Measurements from ENCODE around the gene RRP1. TPM values are rescaled to one million over a fixed set of nuclear protein-coding genes. Genes with fewer than 3 reads are reported as not detected.
A peak's percentile ranks its signal among the peaks of the same experiment; 100 is the strongest.

RRP1 gene, protein sequence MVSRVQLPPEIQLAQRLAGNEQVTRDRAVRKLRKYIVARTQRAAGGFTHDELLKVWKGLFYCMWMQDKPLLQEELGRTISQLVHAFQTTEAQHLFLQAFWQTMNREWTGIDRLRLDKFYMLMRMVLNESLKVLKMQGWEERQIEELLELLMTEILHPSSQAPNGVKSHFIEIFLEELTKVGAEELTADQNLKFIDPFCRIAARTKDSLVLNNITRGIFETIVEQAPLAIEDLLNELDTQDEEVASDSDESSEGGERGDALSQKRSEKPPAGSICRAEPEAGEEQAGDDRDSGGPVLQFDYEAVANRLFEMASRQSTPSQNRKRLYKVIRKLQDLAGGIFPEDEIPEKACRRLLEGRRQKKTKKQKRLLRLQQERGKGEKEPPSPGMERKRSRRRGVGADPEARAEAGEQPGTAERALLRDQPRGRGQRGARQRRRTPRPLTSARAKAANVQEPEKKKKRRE
- 10 to 100 TPM; 19.0 to 25.2 (median 20.8) TPM for total RNA-seq

DNA sequence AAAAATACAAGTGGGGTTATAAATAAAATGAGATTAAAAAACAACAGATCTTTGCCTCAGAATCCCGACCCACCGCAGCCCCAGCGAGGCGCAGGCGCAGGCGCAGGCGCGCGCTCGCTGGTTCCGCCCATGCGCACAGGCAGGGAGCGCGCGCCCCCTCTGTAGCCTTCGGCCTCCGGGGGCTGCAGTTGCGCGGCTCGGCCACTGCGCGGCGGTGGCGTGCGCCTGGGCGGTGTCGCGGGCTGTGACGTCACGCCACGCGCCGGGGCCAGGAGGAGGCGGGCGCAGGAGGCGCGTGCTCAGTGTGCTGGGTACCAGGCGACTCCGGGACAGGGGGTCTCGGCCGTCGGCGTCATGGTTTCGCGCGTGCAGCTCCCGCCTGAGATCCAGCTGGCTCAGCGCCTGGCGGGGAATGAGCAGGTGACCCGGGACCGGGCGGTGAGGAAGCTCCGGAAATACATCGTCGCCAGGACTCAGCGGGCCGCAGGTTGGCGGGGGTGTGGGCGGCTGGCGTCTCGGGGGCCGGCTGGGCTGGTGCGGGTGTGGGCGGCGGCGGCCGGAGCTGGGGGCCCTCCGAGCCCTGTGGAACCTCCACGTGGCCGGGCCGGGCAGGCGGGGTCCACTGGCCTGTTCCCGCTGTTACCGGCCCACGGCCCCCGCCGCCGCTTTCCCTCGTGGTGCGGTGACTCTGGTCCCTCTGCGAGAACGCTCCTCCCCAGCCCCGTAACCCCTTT is at the start of gene RRP1:
TSS of gene RRP1 (plus strand) at position 302 of the 734 bp plus-strand sequence. CDS start at position 355, 53 bp downstream.
- peak; percentile 96 for ATAC-seq
- peak within 1 kb of the TSS; percentile 59 to 99 for H3K4me3 ChIP-seq
- H3K27ac ChIP-seq: peak within 1 kb of the TSS; percentile 47 to 91 (median 86)
- no peaks in the 10 kb centered on the region for H3K9me3 ChIP-seq
- peaks cover 2 to 27% (median 7%) of the 10 kb centered on the region in 3 donors for H3K4me1 ChIP-seq
- H3K36me3 ChIP-seq: peaks cover 0 to 33% of the 10 kb centered on the region in 2 donors
- TF ChIP-seq, protein P1, sequence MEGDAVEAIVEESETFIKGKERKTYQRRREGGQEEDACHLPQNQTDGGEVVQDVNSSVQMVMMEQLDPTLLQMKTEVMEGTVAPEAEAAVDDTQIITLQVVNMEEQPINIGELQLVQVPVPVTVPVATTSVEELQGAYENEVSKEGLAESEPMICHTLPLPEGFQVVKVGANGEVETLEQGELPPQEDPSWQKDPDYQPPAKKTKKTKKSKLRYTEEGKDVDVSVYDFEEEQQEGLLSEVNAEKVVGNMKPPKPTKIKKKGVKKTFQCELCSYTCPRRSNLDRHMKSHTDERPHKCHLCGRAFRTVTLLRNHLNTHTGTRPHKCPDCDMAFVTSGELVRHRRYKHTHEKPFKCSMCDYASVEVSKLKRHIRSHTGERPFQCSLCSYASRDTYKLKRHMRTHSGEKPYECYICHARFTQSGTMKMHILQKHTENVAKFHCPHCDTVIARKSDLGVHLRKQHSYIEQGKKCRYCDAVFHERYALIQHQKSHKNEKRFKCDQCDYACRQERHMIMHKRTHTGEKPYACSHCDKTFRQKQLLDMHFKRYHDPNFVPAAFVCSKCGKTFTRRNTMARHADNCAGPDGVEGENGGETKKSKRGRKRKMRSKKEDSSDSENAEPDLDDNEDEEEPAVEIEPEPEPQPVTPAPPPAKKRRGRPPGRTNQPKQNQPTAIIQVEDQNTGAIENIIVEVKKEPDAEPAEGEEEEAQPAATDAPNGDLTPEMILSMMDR (IDR thresholded peaks at IDR 0.05): peak in 3 of 4 experiments; percentile 99 to 100 (median 100)
- TF ChIP-seq POLR2A (IDR thresholded peaks at IDR 0.05): peak; percentile 53 to 80
- peak; percentile 64 for TF ChIP-seq POLR2AphosphoS5 (IDR thresholded peaks at IDR 0.05)
- TF ChIP-seq EP300 (IDR thresholded peaks at IDR 0.05): no peak
- no peaks in the 10 kb centered on the region for H3K27me3 ChIP-seq
- 0 to 2% methylated on average over 9 to 10 of the region's 83 CpGs for WGBS, 2 donors (ENCODE audit: low coverage in 1 of 2)

DNA sequence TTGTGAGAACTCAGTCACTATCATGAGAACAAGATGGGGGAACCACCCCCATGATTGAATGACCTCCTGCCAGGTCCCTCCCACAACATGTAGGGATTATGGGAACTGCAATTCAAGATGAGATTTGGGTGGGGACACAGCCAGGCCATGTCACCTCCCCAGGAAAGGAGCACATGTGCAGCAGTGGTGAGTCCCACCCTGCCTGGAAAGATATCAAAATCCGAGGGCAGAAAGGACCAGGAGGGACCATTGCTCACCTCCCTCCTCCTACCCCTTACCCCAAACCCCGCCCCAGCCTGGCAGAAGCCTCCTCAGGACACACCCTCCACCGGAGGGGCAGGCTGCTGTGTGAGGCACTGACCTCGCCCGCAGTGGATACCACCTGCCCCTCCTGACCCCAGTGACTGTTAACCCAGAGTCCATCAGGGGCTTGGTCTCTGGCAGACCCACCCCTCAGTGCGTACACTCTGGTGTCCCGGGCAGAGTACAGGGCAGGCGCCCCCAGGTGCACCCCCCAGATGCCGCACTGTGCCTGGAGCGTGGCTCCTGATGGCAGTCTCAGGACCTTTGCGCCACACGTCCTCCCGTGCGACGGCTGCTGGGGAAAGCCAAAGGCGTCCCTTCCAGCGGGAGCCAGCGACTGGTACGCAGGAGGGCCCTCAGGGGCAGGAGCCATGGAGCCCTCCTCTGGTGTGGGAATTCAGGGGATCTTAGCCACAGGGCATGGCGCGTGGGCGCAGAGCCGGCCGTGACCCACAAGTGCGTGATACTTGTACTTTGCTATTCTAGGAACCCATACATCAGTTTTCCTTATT is 49.5 kb upstream of the RRP1 start:
- Histone ChIP-seq H3K9me3 (no peaks in the 10 kb centered on the region), H3K27me3 (no peaks in the 10 kb centered on the region), H3K27ac (peak overlapping the region in 2 of 4 donors; percentile 61 to 72), H3K4me3 (no peak overlapping the region), H3K4me1 (peaks cover 0 to 18% (median 0%) of the 10 kb centered on the region in 3 donors), H3K36me3 (peaks cover 0 to 60% of the 10 kb centered on the region in 2 donors)
- TF ChIP-seq EP300 (IDR thresholded peaks at IDR 0.05): no peak
- no peak for TF ChIP-seq POLR2A (IDR thresholded peaks at IDR 0.05)
- no peak for TF ChIP-seq POLR2AphosphoS5 (IDR thresholded peaks at IDR 0.05)
- TF ChIP-seq, protein P1 (IDR thresholded peaks at IDR 0.05): no peak
- ATAC-seq: no peak
- 85% methylated on average over 4 of the region's 25 CpGs; no CpG with 5 or more reads in 1 of the 2 donors for WGBS, 2 donors (ENCODE audit: low coverage in 1 of 2)

DNA sequence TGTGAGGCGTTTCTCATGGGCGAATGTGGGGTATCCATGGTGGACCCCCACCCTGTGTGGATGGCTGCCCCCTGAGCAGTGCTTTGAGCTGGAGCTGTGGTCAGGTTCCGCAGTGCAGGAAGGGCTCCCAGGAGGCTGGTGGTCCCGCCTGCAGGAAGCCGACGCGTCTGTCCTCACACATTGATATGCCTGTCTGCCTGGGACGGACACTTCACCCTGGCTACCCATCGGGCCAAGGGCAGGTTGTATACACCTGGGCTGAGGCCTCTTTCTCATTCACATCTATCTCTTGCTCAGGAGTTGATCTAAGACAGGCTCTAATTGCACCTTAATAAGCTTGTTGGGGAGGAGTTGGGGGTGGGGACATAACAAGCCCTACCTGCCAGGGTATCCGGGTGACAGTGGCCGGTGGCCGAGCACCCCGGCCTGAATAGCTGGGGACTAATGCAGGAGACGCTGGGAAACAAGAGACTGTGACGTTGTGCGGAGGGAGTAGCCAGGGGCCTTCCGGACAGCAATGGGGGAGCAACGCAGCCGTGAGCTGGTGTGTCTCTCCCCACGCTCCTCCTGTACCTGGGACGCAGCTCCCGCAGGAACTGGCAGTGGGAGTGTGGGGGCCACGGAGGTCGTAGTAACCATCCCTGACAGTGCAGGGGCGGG is 48.8 kb upstream of the RRP1 start:
- ATAC-seq: peak; percentile 67
- 12% methylated on average over 5 of the region's 25 CpGs; no CpG with 5 or more reads in 1 of the 2 donors for WGBS, 2 donors (ENCODE audit: low coverage in 1 of 2)
- Histone ChIP-seq H3K4me1 (peaks cover 0 to 10% (median 0%) of the 10 kb centered on the region in 3 donors), H3K9me3 (no peaks in the 10 kb centered on the region), H3K36me3 (peaks cover 0 to 63% of the 10 kb centered on the region in 2 donors), H3K4me3 (no peak overlapping the region), H3K27me3 (no peaks in the 10 kb centered on the region), H3K27ac (peak overlapping the region in 3 of 4 donors; percentile 61 to 72 (median 69))
- TF ChIP-seq POLR2AphosphoS5 (IDR thresholded peaks at IDR 0.05): no peak
- TF ChIP-seq, protein P1 (IDR thresholded peaks at IDR 0.05): no peak
- TF ChIP-seq EP300 (IDR thresholded peaks at IDR 0.05): no peak
- TF ChIP-seq POLR2A (IDR thresholded peaks at IDR 0.05): no peak

DNA sequence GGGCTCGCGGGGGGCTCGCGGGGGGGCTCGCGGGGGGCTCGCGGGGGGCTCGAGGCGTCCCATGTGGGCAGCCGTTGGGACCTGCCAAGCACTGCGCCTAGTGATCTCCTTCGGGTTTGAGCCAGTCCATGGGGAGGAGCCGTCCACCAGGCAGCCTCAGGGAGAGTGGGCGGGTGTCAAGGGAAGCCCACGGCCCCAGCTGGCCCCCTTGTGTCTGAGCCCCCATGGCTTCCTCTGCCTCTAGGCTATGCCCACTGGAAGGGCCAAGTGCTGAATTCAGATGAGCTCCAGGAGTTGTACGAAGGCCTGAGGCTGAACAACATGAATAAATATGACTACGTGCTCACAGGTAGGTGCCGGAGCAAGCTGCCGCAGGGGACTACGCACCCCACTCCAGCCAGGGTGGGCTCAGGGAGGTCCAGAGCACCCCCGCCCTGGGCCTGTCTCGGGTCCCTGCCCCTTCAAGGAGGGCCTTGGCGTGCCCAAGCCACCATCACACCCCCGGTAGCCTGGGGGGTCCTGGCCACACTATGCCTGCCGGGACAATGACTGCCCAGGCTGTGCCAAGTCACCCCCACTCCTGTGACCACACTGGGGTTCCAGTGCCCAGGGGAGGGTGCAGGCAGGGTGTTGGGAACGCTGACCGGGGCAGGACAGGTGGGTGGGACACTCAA is 47.8 kb upstream of the RRP1 start:
- Histone ChIP-seq H3K36me3 (peaks cover 0 to 66% of the 10 kb centered on the region in 2 donors), H3K4me3 (no peak overlapping the region), H3K27ac (peak overlapping the region in 1 of 4 donors; percentile 44), H3K4me1 (peaks cover 0 to 4% (median 0%) of the 10 kb centered on the region in 3 donors), H3K9me3 (no peaks in the 10 kb centered on the region), H3K27me3 (no peaks in the 10 kb centered on the region)
- no peak for ATAC-seq
- TF ChIP-seq EP300 (IDR thresholded peaks at IDR 0.05) (no peak), POLR2AphosphoS5 (IDR thresholded peaks at IDR 0.05) (no peak), POLR2A (IDR thresholded peaks at IDR 0.05) (no peak)
- TF ChIP-seq, protein P1 (IDR thresholded peaks at IDR 0.05): no peak
- 88% methylated on average over 2 of the region's 28 CpGs; no CpG with 5 or more reads in 1 of the 2 donors for WGBS, 2 donors (ENCODE audit: low coverage in 1 of 2)
